GM12878 (cell line): ENCODE measurements around the gene DENND4C.

ENCODE experiments used
- ATF3 ChIP-seq: IDR thresholded peaks from 2 replicates; pipeline ENCODE4 v1.6.1; 2011; ENCODE audit warnings: low read depth, mild to moderate bottlenecking, low read length, moderate library complexity, borderline replicate concordance; ENCODE audit errors: extremely low read depth
- CHD2 ChIP-seq: IDR thresholded peaks from 2 replicates; pipeline ENCODE4 v1.6.1; 2011; ENCODE audit warnings: low read depth, low read length, improper control_type of control experiment, borderline replicate concordance
- CTCF ChIP-seq, 3 experiments: IDR thresholded peaks in 2 of 3; conservative IDR thresholded peaks in 1 of 3; 2 replicates each; pipeline ENCODE4 v1.5.1; 2011; ENCODE audit warnings: low read depth in 3 of 3, low read length in 3 of 3, mild to moderate bottlenecking in 3 of 3, control low read depth in 2 of 3, moderate library complexity in 2 of 3, inconsistent platforms in 1 of 3, mixed read lengths in 1 of 3; ENCODE audit not compliant: control insufficient read depth in 2 of 3, insufficient read depth in 1 of 3; ENCODE audit errors: extremely low read depth in 1 of 3
- HCFC1 ChIP-seq: fragments of 150-350 bp; IDR thresholded peaks from 2 replicates; pipeline ENCODE4 v1.6.1; 2014; ENCODE audit warnings: low read length
- HDAC2 ChIP-seq: fragments of 200-600 bp; sonication (generic); IDR thresholded peaks from 2 replicates; pipeline ENCODE4 v1.6.1; 2017
- POLR2A ChIP-seq: IDR thresholded peaks from 2 replicates; pipeline ENCODE4 v1.6.1; 2011; ENCODE audit warnings: low read depth, mild to moderate bottlenecking, low read length
- POLR2AphosphoS5 ChIP-seq: IDR thresholded peaks from 2 replicates; pipeline ENCODE4 v1.6.1; 2011; ENCODE audit warnings: mild to moderate bottlenecking, low read length, inconsistent platforms
- POU2F2 ChIP-seq: IDR thresholded peaks from 3 replicates; pipeline ENCODE4 v1.6.1; 2011; ENCODE audit warnings: low read depth, mild to moderate bottlenecking, low read length, borderline replicate concordance
- RELB ChIP-seq: fragments of 450-650 bp; IDR thresholded peaks from 2 replicates; pipeline ENCODE4 v1.6.1; 2017; ENCODE audit warnings: low read depth, mild to moderate bottlenecking, moderate library complexity
- TARDBP ChIP-seq: IDR thresholded peaks from 2 replicates; pipeline ENCODE4 v1.6.1; 2016; ENCODE audit warnings: borderline replicate concordance

DNA sequence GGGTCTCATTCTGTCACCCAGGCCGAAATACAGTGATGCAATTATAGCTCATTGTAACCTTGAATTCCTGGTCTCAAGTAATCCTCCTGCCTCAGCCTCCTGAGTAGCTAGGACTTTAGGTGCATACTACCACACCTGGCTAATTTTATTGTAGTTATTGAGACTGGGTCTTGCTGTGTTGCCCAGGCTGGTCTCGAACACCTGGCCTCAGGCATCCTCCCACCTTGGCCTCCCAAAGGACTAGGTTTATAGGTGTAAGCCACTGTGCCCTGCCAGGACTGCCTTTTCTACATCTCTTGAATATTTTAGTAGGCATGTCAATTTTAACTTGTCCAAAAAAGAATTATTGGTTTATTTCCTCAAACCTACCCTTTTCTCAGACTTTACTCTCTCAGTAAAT is 16.9 kb downstream of the DENND4C start:
- no peak for TF ChIP-seq CTCF (IDR thresholded peaks at IDR 0.05 in 2 of 3, conservative IDR thresholded peaks at IDR 0.05 in 1 of 3; ENCODE audit: control insufficient read depth in 2 of 3, extremely low read depth in 1 of 3, insufficient read depth in 1 of 3, low read depth in 3 of 3, low read length in 3 of 3)
- no peak for TF ChIP-seq POLR2A
- no peak for TF ChIP-seq HCFC1
- no peak for TF ChIP-seq HDAC2
- no peak for TF ChIP-seq CHD2
- no peak for TF ChIP-seq POLR2AphosphoS5
- TF ChIP-seq TARDBP = no peak
- no peak for TF ChIP-seq RELB
- no peak for TF ChIP-seq POU2F2
- TF ChIP-seq ATF3 = no peak
